Endothelial cell of umbilical vein (primary cell): Measurements from ENCODE around the gene AMDHD2.

ENCODE experiments used
- EZH2 ChIP-seq: IDR thresholded peaks from 2 replicates; pipeline ENCODE4 v1.6.1; 2012; ENCODE audit warnings: borderline replicate concordance, low read depth, mild to moderate bottlenecking, moderate library complexity, low read length, inconsistent platforms; ENCODE audit not compliant: severe bottlenecking
- TF ChIP-seq, protein P1 (sequence below), 2 donors: IDR thresholded peaks; 1 replicate in 1 of 2; 2 replicates in 1 of 2; pipeline ENCODE4 v1.5.1; 2011; ENCODE audit warnings: low read length in 2 of 2, mild to moderate bottlenecking in 2 of 2, moderate library complexity in 2 of 2, control low read depth in 1 of 2, inconsistent platforms in 1 of 2, low read depth in 1 of 2; ENCODE audit not compliant: insufficient read depth in 1 of 2; ENCODE audit errors: extremely low read depth in 1 of 2
- TF ChIP-seq, protein P2 (sequence below): IDR thresholded peaks from 2 replicates; pipeline ENCODE4 v1.6.1; 2011; ENCODE audit not compliant: insufficient read depth, insufficient read length

DNA sequence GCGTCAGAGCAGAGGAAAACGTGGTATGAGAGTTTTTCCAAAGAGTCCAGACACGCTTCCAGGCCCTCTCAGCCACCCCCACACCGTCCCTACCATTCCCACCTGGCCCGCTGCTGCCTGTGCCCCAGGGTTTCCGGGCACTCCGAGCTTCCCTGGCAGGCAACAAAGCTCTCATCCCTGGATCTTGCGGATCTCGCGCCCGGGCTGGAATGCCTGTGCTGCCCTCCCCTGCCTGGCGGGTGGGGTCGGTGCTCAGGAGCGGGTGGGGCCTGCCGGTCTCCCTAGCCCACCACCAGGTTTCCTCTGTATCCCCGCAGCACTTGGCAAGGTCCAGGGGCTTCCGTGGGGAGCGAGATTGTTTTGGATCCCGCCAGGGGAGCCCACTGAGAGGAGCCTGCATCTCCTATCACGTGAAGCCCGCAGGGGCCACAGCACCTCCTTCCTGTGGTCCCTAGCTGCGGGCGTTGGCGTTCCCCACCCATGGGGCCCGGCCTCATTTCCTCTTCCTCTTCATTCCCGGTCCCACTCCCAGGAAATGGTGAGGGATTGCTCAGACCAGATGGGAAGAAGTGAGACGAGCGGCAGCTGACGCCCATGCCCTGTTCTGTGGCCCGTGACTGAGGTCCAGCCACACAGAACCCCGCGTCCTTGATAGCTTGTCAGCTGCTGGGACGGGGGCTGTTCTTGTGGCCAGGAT is 34.2 kb upstream of the AMDHD2 start:
- TF ChIP-seq, protein P1, sequence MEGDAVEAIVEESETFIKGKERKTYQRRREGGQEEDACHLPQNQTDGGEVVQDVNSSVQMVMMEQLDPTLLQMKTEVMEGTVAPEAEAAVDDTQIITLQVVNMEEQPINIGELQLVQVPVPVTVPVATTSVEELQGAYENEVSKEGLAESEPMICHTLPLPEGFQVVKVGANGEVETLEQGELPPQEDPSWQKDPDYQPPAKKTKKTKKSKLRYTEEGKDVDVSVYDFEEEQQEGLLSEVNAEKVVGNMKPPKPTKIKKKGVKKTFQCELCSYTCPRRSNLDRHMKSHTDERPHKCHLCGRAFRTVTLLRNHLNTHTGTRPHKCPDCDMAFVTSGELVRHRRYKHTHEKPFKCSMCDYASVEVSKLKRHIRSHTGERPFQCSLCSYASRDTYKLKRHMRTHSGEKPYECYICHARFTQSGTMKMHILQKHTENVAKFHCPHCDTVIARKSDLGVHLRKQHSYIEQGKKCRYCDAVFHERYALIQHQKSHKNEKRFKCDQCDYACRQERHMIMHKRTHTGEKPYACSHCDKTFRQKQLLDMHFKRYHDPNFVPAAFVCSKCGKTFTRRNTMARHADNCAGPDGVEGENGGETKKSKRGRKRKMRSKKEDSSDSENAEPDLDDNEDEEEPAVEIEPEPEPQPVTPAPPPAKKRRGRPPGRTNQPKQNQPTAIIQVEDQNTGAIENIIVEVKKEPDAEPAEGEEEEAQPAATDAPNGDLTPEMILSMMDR (IDR thresholded peaks at IDR 0.05; ENCODE audit: extremely low read depth in 1 of 2, insufficient read depth in 1 of 2, low read depth in 1 of 2, low read length in 2 of 2): no peak
- TF ChIP-seq EZH2: no peak
- TF ChIP-seq, protein P2, sequence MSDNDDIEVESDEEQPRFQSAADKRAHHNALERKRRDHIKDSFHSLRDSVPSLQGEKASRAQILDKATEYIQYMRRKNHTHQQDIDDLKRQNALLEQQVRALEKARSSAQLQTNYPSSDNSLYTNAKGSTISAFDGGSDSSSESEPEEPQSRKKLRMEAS: no peak
